Testis (tissue), 3 donors: ENCODE measurements around the gene PARP1. TPM values are rescaled to one million over a fixed set of nuclear protein-coding genes. Genes with fewer than 3 reads are reported as not detected.
"Not testable (repeated sequence)": the region's sequence is repeated elsewhere in the genome, so short reads cannot be mapped to it uniquely, and the experiment has no call there.

Experiments
- DNase-seq: peaks from one replicate; pipeline ENCODE4 v3.0.0-alpha.2; 2019
- H3K27ac ChIP-seq, 2 donors: fragments of 200-600 bp; sonication (generic); one replicate each; pipeline ENCODE4 v1.5.1; 2019
- H3K27me3 ChIP-seq: fragments of 200-600 bp; sonication (generic); one replicate; pipeline ENCODE4 v1.5.1; 2019
- H3K36me3 ChIP-seq: fragments of 200-600 bp; sonication (generic); one replicate; pipeline ENCODE4 v1.5.1; 2017; ENCODE audit warnings: low read depth; ENCODE audit errors: missing control alignments
- H3K4me1 ChIP-seq: fragments of 200-600 bp; sonication (generic); one replicate; pipeline ENCODE4 v1.5.1; 2019
- H3K4me3 ChIP-seq, 2 donors: fragments of 200-600 bp; sonication (generic); one replicate each; pipeline ENCODE4 v1.5.1; 2017 to 2019
- H3K9me3 ChIP-seq: fragments of 200-600 bp; sonication (generic); one replicate; pipeline ENCODE4 v1.5.1; 2017
- POLR2A ChIP-seq: fragments of 450-650 bp; IDR thresholded peaks from one replicate; pipeline ENCODE4 v1.6.1; 2017; ENCODE audit warnings: antibody characterized with exemption, mild to moderate bottlenecking, moderate library complexity
- WGBS, 2 donors: methylation state at CpG; one replicate each; pipeline ENCODE4 v1.1.5; 2018; 5-methylcytosine and 5-hydroxymethylcytosine counted together
- intact Hi-C: fragments of 100-400 bp; cut with DNase I; formaldehyde crosslinking; loops from one replicate; pipeline ENCODE4 v1.15.1; 2023; ENCODE audit warnings: low total_unique reads
- polyA plus RNA-seq: library from polyadenylated mRNA; stranded (reverse); fragments of 350-450 nt; fragmentation: Illumina TruSeq; extraction: RNeasy Lipid Tissue Mini Kit (QIAGEN cat#74804); gene quantifications from one replicate; pipeline ENCODE4 v1.2.3, GENCODE V29; 2014; ENCODE audit warnings: low read depth, low replicate concordance; ENCODE audit not compliant: insufficient read depth
- total RNA-seq, 2 donors: library from RNA; depleted of rRNA; stranded (reverse); fragments of >200 nt; gene quantifications; one replicate each; pipeline ENCODE4 v1.2.3, GENCODE V29; 2016
- TF ChIP-seq, protein P1 (sequence below), 3 experiments: fragments of 450-650 bp in 2 of 3; fragments of 200-600 bp in 1 of 3; sonication (generic) in 1 of 3; IDR thresholded peaks; one replicate each; pipeline ENCODE4 v1.5.1; 2016 to 2019; ENCODE audit warnings: antibody characterized with exemption in 3 of 3, mild to moderate bottlenecking in 2 of 3, moderate library complexity in 1 of 3

Gene PARP1
- total and polyA plus RNA-seq, 3 donors from 2014 or later: 109 to 224 (median 199) TPM

GRCh38 chr1:226342656-226343055 is 65.2 kb downstream of the PARP1 start:
- no peak for DNase-seq
- TF ChIP-seq, protein P1, sequence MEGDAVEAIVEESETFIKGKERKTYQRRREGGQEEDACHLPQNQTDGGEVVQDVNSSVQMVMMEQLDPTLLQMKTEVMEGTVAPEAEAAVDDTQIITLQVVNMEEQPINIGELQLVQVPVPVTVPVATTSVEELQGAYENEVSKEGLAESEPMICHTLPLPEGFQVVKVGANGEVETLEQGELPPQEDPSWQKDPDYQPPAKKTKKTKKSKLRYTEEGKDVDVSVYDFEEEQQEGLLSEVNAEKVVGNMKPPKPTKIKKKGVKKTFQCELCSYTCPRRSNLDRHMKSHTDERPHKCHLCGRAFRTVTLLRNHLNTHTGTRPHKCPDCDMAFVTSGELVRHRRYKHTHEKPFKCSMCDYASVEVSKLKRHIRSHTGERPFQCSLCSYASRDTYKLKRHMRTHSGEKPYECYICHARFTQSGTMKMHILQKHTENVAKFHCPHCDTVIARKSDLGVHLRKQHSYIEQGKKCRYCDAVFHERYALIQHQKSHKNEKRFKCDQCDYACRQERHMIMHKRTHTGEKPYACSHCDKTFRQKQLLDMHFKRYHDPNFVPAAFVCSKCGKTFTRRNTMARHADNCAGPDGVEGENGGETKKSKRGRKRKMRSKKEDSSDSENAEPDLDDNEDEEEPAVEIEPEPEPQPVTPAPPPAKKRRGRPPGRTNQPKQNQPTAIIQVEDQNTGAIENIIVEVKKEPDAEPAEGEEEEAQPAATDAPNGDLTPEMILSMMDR (IDR thresholded peaks at IDR 0.05): no peak
- no peak for TF ChIP-seq POLR2A
- Histone ChIP-seq H3K4me3 (no peak overlapping the region), H3K27ac (no peak overlapping the region), H3K27me3 (no peaks in the 10 kb centered on the region), H3K9me3 (no peaks in the 10 kb centered on the region), H3K4me1 (no peaks in the 10 kb centered on the region), H3K36me3 (no peaks in the 10 kb centered on the region)
- intact Hi-C loops: no loop called here
- WGBS, 2 donors: 72 to 86% methylated on average over 2 of the region's 2 CpGs

GRCh38 chr1:226340111-226340510 is 67.8 kb downstream of the PARP1 start:
- H3K27me3 ChIP-seq, H3K4me1 ChIP-seq, H3K4me3 ChIP-seq, H3K36me3 ChIP-seq, intact Hi-C loops, H3K9me3 ChIP-seq, DNase-seq, H3K27ac ChIP-seq: not testable (repeated sequence)
- 95% methylated on average over 3 of the region's 3 CpGs for WGBS, 2 donors

GRCh38 chr1:226337276-226337875 is 70.5 kb downstream of the PARP1 start:
- no peak for DNase-seq
- Histone ChIP-seq H3K27me3 (no peaks in the 10 kb centered on the region), H3K36me3 (no peaks in the 10 kb centered on the region), H3K9me3 (no peaks in the 10 kb centered on the region), H3K4me3 (no peak overlapping the region), H3K4me1 (no peaks in the 10 kb centered on the region), H3K27ac (no peak overlapping the region)
- TF ChIP-seq, protein P1 (IDR thresholded peaks at IDR 0.05): no peak
- TF ChIP-seq POLR2A: no peak
- intact Hi-C loops: no loop called here
- WGBS, 2 donors: 84 to 87% methylated on average over 8 of the region's 8 CpGs

DNA sequence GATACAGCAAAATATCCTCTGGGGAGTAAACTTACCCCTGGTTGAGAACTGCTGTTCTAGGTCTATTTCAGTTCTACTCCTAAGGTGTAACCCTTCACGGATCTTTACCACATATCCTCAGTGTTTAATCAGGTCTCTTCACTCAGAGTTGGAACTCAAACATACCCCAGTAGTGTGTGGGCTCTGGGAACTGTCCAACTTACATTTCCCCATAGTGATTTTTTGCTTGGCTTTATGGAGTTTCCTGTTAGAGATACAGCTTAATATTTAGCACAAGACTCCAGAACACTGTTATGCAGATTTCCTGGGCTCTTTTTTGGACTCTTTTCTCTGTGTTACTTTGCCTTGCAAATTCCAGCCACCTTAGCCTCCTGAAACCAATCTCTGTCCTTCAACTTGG is 72.2 kb downstream of the PARP1 start:
- WGBS, 2 donors: 61 to 82% methylated on average over 1 of the region's 1 CpG
- H3K27me3 ChIP-seq: no peaks in the 10 kb centered on the region

DNA sequence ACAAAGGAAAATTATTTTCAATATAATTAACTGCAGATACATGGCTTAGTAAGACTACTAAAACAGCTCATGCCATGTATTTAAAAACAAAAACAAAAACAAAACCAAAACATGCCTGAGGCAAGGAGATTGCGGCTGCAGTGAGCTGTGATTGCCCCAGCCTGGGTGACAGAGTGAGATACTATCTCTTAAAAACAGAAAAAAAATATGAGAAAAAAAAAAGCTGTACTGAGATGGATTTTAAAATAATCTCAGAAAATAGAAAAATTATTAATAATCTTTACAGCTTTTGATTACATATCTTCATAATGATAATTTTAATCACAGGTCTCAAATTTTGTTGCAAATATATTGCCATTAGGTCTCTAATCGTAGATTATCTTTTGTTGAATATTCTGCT is 74.9 kb downstream of the PARP1 start:
- no peaks in the 10 kb centered on the region for H3K9me3 ChIP-seq
- TF ChIP-seq POLR2A: no peak
- TF ChIP-seq, protein P1 (IDR thresholded peaks at IDR 0.05): no peak
- no peak overlapping the region for H3K27ac ChIP-seq
- no peak overlapping the region for H3K4me3 ChIP-seq
- intact Hi-C loops: no loop called here
- DNase-seq: no peak
- 44 to 49% methylated on average over 2 of the region's 2 CpGs for WGBS, 2 donors
- no peaks in the 10 kb centered on the region for H3K36me3 ChIP-seq
- no peaks in the 10 kb centered on the region for H3K4me1 ChIP-seq
- H3K27me3 ChIP-seq: no peaks in the 10 kb centered on the region

More for the DNA sequence above, 72.2 kb downstream of the PARP1 start:
- intact Hi-C loops: no loop called here
- no peak for DNase-seq
- TF ChIP-seq, protein P1 (IDR thresholded peaks at IDR 0.05): no peak
- TF ChIP-seq POLR2A: no peak
- Histone ChIP-seq H3K36me3 (no peaks in the 10 kb centered on the region), H3K9me3 (no peaks in the 10 kb centered on the region), H3K4me3 (no peak overlapping the region), H3K4me1 (no peaks in the 10 kb centered on the region), H3K27ac (no peak overlapping the region)
